Effector CD8-positive, alpha-beta T cell (primary cell): ENCODE results near the gene ZDHHC9.

ENCODE experiments used
- DNase-seq: peaks from one replicate; lab custom pipeline; 2025; lab: John Stamatoyannopoulos, UW

Gene ZDHHC9

GRCh38 chrX:129763666-129764065 lies 80.0 kb downstream of the ZDHHC9 start:
- DNase-seq: no peak

GRCh38 chrX:129762448-129762847 lies 81.2 kb downstream of the ZDHHC9 start:
- DNase-seq: no peak

- DNase-seq: no peak
Measured at GRCh38 chrX:129761596-129761995, 82.1 kb downstream of the ZDHHC9 start.

- DNase-seq: no peak
Measured at GRCh38 chrX:129760981-129761380, 82.7 kb downstream of the ZDHHC9 start.

GRCh38 chrX:129760155-129760554 lies 83.5 kb downstream of the ZDHHC9 start:
- DNase-seq: no peak

- peak; percentile 1 for DNase-seq
Measured at GRCh38 chrX:129759576-129760061, 84.1 kb downstream of the ZDHHC9 start.

- no peak for DNase-seq
Measured at GRCh38 chrX:129755779-129756650, 87.7 kb downstream of the ZDHHC9 start.

GRCh38 chrX:129754056-129755024 lies 89.3 kb downstream of the ZDHHC9 start:
- no peak for DNase-seq
